PFSK-1 (cell line): ENCODE measurements around the gene SYTL1.

Source experiments
- FOXP2 ChIP-seq: optimal IDR thresholded peaks from 2 replicates; pipeline ENCODE3; 2011; ENCODE audit warnings: borderline replicate concordance, control low read depth, inconsistent platforms; ENCODE audit not compliant: insufficient read depth; ENCODE audit errors: extremely low read length, extremely low read depth
- POLR2AphosphoS5 ChIP-seq: IDR thresholded peaks from 2 replicates; pipeline ENCODE4 v1.6.1; 2012; ENCODE audit warnings: low read depth, mild to moderate bottlenecking, control low read depth, low read length, moderate library complexity
- SIN3A ChIP-seq: IDR thresholded peaks from 2 replicates; pipeline ENCODE4 v1.6.1; 2012; ENCODE audit warnings: mild to moderate bottlenecking, low read length, moderate library complexity, borderline replicate concordance; ENCODE audit not compliant: insufficient read depth
- TAF1 ChIP-seq: IDR thresholded peaks from 2 replicates; pipeline ENCODE4 v1.6.1; 2012; ENCODE audit warnings: low read length, control low read depth, borderline replicate concordance; ENCODE audit not compliant: insufficient read depth
- TF ChIP-seq, protein P1 (sequence below), 2 experiments: IDR thresholded peaks; 2 replicates each; pipeline versions ENCODE4 v1.6.1 to v1.8.0; 2011 to 2012; ENCODE audit warnings: low read depth in 2 of 2, low read length in 2 of 2, control low read depth in 1 of 2, inconsistent platforms in 1 of 2, mild to moderate bottlenecking in 1 of 2, moderate library complexity in 1 of 2; ENCODE audit not compliant: insufficient read depth in 1 of 2

SYTL1 gene

DNA sequence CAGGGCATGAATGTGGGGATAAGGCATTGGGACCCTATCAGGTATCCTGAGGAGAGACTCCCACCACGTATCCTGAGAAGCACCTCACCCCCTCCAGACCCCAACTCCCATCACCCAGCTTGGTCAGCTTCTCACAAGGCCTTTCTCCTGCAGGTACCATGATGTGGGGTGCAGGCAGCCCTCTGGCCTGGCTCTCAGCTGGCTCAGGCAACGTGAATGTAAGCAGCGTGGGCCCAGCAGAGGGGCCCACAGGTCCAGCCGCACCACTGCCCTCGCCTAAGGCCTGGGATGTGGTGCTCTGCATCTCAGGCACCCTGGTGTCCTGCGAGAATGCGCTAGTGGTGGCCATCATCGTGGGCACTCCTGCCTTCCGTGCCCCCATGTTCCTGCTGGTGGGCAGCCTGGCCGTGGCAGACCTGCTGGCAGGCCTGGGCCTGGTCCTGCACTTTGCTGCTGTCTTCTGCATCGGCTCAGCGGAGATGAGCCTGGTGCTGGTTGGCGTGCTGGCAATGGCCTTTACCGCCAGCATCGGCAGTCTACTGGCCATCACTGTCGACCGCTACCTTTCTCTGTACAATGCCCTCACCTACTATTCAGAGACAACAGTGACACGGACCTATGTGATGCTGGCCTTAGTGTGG, 51.9 kb downstream of the SYTL1 start:
- no peak for TF ChIP-seq SIN3A
- TF ChIP-seq TAF1 = no peak
- TF ChIP-seq, protein P1, sequence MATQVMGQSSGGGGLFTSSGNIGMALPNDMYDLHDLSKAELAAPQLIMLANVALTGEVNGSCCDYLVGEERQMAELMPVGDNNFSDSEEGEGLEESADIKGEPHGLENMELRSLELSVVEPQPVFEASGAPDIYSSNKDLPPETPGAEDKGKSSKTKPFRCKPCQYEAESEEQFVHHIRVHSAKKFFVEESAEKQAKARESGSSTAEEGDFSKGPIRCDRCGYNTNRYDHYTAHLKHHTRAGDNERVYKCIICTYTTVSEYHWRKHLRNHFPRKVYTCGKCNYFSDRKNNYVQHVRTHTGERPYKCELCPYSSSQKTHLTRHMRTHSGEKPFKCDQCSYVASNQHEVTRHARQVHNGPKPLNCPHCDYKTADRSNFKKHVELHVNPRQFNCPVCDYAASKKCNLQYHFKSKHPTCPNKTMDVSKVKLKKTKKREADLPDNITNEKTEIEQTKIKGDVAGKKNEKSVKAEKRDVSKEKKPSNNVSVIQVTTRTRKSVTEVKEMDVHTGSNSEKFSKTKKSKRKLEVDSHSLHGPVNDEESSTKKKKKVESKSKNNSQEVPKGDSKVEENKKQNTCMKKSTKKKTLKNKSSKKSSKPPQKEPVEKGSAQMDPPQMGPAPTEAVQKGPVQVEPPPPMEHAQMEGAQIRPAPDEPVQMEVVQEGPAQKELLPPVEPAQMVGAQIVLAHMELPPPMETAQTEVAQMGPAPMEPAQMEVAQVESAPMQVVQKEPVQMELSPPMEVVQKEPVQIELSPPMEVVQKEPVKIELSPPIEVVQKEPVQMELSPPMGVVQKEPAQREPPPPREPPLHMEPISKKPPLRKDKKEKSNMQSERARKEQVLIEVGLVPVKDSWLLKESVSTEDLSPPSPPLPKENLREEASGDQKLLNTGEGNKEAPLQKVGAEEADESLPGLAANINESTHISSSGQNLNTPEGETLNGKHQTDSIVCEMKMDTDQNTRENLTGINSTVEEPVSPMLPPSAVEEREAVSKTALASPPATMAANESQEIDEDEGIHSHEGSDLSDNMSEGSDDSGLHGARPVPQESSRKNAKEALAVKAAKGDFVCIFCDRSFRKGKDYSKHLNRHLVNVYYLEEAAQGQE (IDR thresholded peaks at IDR 0.05; ENCODE audit: insufficient read depth in 1 of 2, low read depth in 2 of 2, low read length in 2 of 2) = no peak

DNA sequence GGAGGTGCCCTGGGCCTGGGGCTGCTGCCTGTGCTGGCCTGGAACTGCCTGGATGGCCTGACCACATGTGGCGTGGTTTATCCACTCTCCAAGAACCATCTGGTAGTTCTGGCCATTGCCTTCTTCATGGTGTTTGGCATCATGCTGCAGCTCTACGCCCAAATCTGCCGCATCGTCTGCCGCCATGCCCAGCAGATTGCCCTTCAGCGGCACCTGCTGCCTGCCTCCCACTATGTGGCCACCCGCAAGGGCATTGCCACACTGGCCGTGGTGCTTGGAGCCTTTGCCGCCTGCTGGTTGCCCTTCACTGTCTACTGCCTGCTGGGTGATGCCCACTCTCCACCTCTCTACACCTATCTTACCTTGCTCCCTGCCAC, 52.4 kb downstream of the SYTL1 start:
- TF ChIP-seq POLR2AphosphoS5 (no peak), FOXP2 (no peak), SIN3A (no peak), TAF1 (no peak)
- TF ChIP-seq, protein P1 (IDR thresholded peaks at IDR 0.05; ENCODE audit: insufficient read depth in 1 of 2, low read depth in 2 of 2, low read length in 2 of 2) = no peak

GRCh38 chr1:27394925-27395324, 53.1 kb downstream of the SYTL1 start:
- TF ChIP-seq TAF1 (no peak), POLR2AphosphoS5 (no peak), FOXP2 (no peak), SIN3A (no peak)
- TF ChIP-seq, protein P1 (IDR thresholded peaks at IDR 0.05; ENCODE audit: insufficient read depth in 1 of 2, low read depth in 2 of 2, low read length in 2 of 2) = no peak

DNA sequence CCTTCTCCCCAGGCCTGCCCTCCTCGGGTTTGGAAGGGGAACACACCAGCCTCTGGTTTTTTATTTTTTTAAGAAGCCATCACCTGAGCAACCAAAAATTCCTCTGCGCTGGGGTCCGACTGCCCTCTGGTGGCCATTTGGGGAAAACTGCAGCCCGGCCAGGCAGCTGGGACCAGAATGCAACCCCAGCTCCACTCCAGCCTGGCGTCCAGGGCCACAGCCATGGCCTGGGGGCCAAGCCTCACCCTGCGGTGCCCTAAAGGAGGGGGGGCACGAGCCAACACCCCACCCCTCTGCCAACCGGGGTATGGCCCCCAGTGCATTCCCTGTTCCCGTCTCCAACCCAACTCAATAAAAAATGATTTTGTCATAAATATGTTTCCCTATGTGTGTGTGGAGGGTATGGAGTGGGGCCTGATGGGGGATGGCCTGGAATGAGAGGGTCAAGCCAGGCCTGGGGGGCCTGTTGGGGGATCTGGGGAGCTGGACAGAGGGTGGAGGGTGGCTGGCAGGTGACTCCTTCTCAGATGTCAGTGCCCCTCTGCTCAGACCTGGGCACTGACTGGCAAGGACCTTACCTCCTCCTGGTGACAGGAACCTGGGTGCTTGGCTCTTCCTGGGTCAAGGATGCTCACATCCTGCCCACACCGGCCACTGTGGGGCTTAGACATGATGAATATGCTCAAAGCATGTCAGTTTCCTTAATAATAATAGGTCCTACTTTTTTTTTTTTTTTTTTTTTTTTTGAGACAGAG, 53.8 kb downstream of the SYTL1 start:
- TF ChIP-seq POLR2AphosphoS5 (no peak; the same call in 1 of the 2 replicates), SIN3A (no peak)

GRCh38 chr1:27397110-27397509, 55.3 kb downstream of the SYTL1 start:
- TF ChIP-seq, protein P1 (IDR thresholded peaks at IDR 0.05; ENCODE audit: insufficient read depth in 1 of 2, low read depth in 2 of 2, low read length in 2 of 2) = no peak
- TF ChIP-seq TAF1 (no peak), FOXP2 (no peak)
